ENCODE data around the gene SKAP2. TPM values are rescaled to one million over a fixed set of nuclear protein-coding genes. Genes with fewer than 3 reads are reported as not detected.

SKAP2 gene
- total and polyA plus RNA-seq, 10 of the 15 experiments (the other 5 are each of a cell fraction or from before 2014, with no cell fraction given): 10.9 to 40.6 (median 23.5) TPM

DNA sequence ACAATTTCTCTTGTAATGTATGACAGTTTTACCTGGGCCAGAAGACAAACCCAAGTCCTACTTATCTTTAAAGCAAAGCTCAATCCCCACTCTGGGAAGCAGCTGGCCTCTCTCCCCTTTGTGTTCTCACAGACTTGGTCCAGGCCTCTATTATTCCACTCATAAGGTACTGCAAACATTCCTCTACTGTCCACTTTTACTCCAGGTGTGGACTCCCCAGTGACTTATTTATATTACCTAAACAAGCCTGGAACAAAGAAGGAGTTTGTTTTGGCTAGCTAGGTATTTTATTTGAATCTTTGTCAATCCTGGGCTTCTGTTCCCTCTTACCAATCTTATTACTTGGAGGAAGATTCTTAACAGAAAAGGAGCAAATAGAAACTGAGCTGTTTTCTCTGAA is 163.5 kb downstream of the SKAP2 start:
- no peaks in the 10 kb centered on the region for H3K36me3 ChIP-seq (ENCODE audit: control insufficient read depth in 2 of 2, insufficient read depth in 2 of 2, low read length in 1 of 2)
- no peaks in the 10 kb centered on the region for H3K27me3 ChIP-seq (replicated peaks in 1 of 2; ENCODE audit: control insufficient read depth in 2 of 2, insufficient read depth in 2 of 2, low read length in 1 of 2)
- CTCF ChIA-PET: interaction anchor here (1.6 to 4.9 kb wide), 4 partner anchors 14 to 460 kb away, joined by 3 to 20 read pairs (median 6); no protein-coding TSS in a partner anchor
- no peak for DNase-seq (ENCODE audit: low read depth, low spot score)
- TF ChIP-seq SUPT20H (IDR thresholded peaks at IDR 0.05; ENCODE audit: borderline replicate concordance, control insufficient read depth, low read depth, low read length) (no peak), BHLHE40 (IDR thresholded peaks at IDR 0.05; ENCODE audit: borderline replicate concordance in 1 of 2, low read depth in 2 of 2, low read length in 1 of 2) (no peak), TCF12 (IDR thresholded peaks at IDR 0.05; ENCODE audit: low read depth, low read length) (no peak), SMARCA5 (IDR thresholded peaks at IDR 0.05) (no peak), ZNF217 (IDR thresholded peaks at IDR 0.05) (no peak), IKZF2 (IDR thresholded peaks at IDR 0.05) (no peak), TBL1XR1 (IDR thresholded peaks at IDR 0.05; ENCODE audit: low read depth, low read length) (no peak), MTA3 (IDR thresholded peaks at IDR 0.05; ENCODE audit: borderline replicate concordance, low read length) (no peak), NFYB (IDR thresholded peaks at IDR 0.05; ENCODE audit: insufficient read depth, low read depth, low read length) (no peak), BMI1 (IDR thresholded peaks at IDR 0.05; ENCODE audit: borderline replicate concordance) (no peak), ZZZ3 (IDR thresholded peaks at IDR 0.05; ENCODE audit: control insufficient read depth, insufficient read length, low read depth) (no peak), FOXM1 (IDR thresholded peaks at IDR 0.05; ENCODE audit: low read depth, low read length) (no peak), MEF2B (IDR thresholded peaks at IDR 0.05; ENCODE audit: partially characterized antibody, poor library complexity, severe bottlenecking) (no peak), EP300 (IDR thresholded peaks at IDR 0.05; ENCODE audit: borderline replicate concordance in 1 of 2, control insufficient read depth in 1 of 2, low read depth in 2 of 2, low read length in 2 of 2) (no peak)
- TF ChIP-seq, protein P1, sequence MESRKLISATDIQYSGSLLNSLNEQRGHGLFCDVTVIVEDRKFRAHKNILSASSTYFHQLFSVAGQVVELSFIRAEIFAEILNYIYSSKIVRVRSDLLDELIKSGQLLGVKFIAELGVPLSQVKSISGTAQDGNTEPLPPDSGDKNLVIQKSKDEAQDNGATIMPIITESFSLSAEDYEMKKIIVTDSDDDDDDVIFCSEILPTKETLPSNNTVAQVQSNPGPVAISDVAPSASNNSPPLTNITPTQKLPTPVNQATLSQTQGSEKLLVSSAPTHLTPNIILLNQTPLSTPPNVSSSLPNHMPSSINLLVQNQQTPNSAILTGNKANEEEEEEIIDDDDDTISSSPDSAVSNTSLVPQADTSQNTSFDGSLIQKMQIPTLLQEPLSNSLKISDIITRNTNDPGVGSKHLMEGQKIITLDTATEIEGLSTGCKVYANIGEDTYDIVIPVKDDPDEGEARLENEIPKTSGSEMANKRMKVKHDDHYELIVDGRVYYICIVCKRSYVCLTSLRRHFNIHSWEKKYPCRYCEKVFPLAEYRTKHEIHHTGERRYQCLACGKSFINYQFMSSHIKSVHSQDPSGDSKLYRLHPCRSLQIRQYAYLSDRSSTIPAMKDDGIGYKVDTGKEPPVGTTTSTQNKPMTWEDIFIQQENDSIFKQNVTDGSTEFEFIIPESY (IDR thresholded peaks at IDR 0.05): no peak
- TF ChIP-seq, protein P2, sequence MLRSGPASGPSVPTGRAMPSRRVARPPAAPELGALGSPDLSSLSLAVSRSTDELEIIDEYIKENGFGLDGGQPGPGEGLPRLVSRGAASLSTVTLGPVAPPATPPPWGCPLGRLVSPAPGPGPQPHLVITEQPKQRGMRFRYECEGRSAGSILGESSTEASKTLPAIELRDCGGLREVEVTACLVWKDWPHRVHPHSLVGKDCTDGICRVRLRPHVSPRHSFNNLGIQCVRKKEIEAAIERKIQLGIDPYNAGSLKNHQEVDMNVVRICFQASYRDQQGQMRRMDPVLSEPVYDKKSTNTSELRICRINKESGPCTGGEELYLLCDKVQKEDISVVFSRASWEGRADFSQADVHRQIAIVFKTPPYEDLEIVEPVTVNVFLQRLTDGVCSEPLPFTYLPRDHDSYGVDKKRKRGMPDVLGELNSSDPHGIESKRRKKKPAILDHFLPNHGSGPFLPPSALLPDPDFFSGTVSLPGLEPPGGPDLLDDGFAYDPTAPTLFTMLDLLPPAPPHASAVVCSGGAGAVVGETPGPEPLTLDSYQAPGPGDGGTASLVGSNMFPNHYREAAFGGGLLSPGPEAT (IDR thresholded peaks at IDR 0.05; ENCODE audit: low read depth): no peak
- H3K4me1 ChIP-seq (ENCODE audit: control insufficient read depth, insufficient read depth, low read length): no peaks in the 10 kb centered on the region
- ATAC-seq: no peak
- no peaks in the 10 kb centered on the region for H3K79me2 ChIP-seq (ENCODE audit: control insufficient read depth, insufficient read depth, low read length)
- no peak overlapping the region for H3K4me2 ChIP-seq (ENCODE audit: control insufficient read depth, insufficient read depth)
- POLR2A ChIA-PET: no interaction called here
- RAD21 ChIA-PET (ENCODE audit: unreplicated experiment): no interaction called here
- in situ Hi-C loops (cut with MboI): no loop called here
- BruUV-seq (replicated peaks): no TSS peak
- no peaks in the 10 kb centered on the region for H3K9me3 ChIP-seq (replicated peaks; ENCODE audit: control insufficient read depth, insufficient read depth, low read length)
- no peaks in the 10 kb centered on the region for H4K20me1 ChIP-seq (ENCODE audit: control insufficient read depth, insufficient read depth)
- no peak overlapping the region for H3K4me3 ChIP-seq
- SMC1A ChIA-PET (ENCODE audit: uncharacterized antibody, unreplicated experiment): interaction anchor here (1.0 to 1.4 kb wide), 3 partner anchors 9 to 30 kb away, joined by 3 read pairs; no protein-coding TSS in a partner anchor
- H3K27ac ChIP-seq (ENCODE audit: control insufficient read depth, insufficient read depth): no peak overlapping the region
- intact Hi-C loops (cut with micrococcal nuclease; ENCODE audit: unreplicated experiment): no loop called here
- H3K9ac ChIP-seq (ENCODE audit: control insufficient read depth, insufficient read depth, low read length): no peak overlapping the region
- FAIRE-seq: no peak
- no peak overlapping the region for H2AFZ ChIP-seq (ENCODE audit: control insufficient read depth, low read depth, low read length)

Measured in GM12878 (cell line).